B cell (primary cell): ENCODE results near the gene SLC32A1. TPM values are rescaled to one million over a fixed set of nuclear protein-coding genes. Genes with fewer than 3 reads are reported as not detected.

Source experiments
- ATAC-seq: fragments of 200-7000 bp; cut with Tn5 transposase; one replicate; pipeline ENCODE4 v1.10.0; 2021; ENCODE audit warnings: low read depth, mild to moderate bottlenecking, moderate number of reproducible peaks, moderate library complexity
- CTCF ChIA-PET: fragments of 350-600 bp; sonication (Branson Sonifier 250); formaldehyde crosslinking; loops from one replicate; lab custom pipeline; 2021; ENCODE audit warnings: antibody characterized with exemption, inconsistent platforms; lab: Charles Lee
- POLR2A ChIA-PET: fragments of 350-600 bp; sonication (Branson Sonifier 250); formaldehyde crosslinking; loops from one replicate; lab custom pipeline; 2021; ENCODE audit warnings: antibody characterized with exemption; lab: Charles Lee
- DNase-seq: peaks from one replicate; pipeline ENCODE4 v3.0.0; 2013
- H2AFZ ChIP-seq: 2 replicates; pipeline ENCODE4 v1.6.1; 2012; ENCODE audit warnings: mild to moderate bottlenecking, low read depth, low read length; ENCODE audit not compliant: insufficient read depth, poor library complexity, severe bottlenecking
- H3K27ac ChIP-seq, 2 donors: 1 replicate in 1 of 2; 2 replicates in 1 of 2; pipeline ENCODE4 v1.5.1; 2012 to 2013; ENCODE audit warnings: low read length in 2 of 2, mild to moderate bottlenecking in 2 of 2, moderate library complexity in 1 of 2
- H3K27me3 ChIP-seq, 4 experiments: fragments of 200-600 bp in 1 of 4; sonication (generic) in 1 of 4; replicated peaks in 1 of 4; 1 replicate in 2 of 4; 2 replicates in 2 of 4; pipeline versions ENCODE4 v1.6.1 to v1.7.0; 2013 to 2016; ENCODE audit warnings: low read length in 3 of 4, mild to moderate bottlenecking in 2 of 4, mixed read lengths in 1 of 4, moderate library complexity in 1 of 4; ENCODE audit not compliant: insufficient read depth in 4 of 4, control insufficient read depth in 3 of 4; ENCODE audit errors: control extremely low read depth in 1 of 4
- H3K36me3 ChIP-seq, 2 experiments: replicated peaks in 1 of 2; 1 replicate in 1 of 2; 2 replicates in 1 of 2; pipeline versions ENCODE4 v1.6.1 to v1.7.1; 2013; ENCODE audit warnings: low read length in 1 of 2; ENCODE audit not compliant: insufficient read depth in 2 of 2, control insufficient read depth in 1 of 2; ENCODE audit errors: control extremely low read depth in 1 of 2, extremely low read depth in 1 of 2
- H3K4me1 ChIP-seq, 2 donors: fragments of 200-600 bp in 1 of 2; sonication (generic) in 1 of 2; 1 replicate in 1 of 2; 2 replicates in 1 of 2; pipeline versions ENCODE4 v1.5.1 to v1.6.1; 2013 to 2017; ENCODE audit warnings: low read length in 2 of 2; ENCODE audit not compliant: control insufficient read depth in 2 of 2, insufficient read depth in 2 of 2
- H3K4me2 ChIP-seq: replicated peaks from 2 replicates; pipeline ENCODE3; 2012; ENCODE audit warnings: mild to moderate bottlenecking, low read depth, low read length; ENCODE audit not compliant: poor library complexity, severe bottlenecking
- H3K4me3 ChIP-seq, 5 experiments: fragments of 200-600 bp in 1 of 5; sonication (generic) in 1 of 5; 1 replicate in 3 of 5; 2 replicates in 2 of 5; pipeline versions ENCODE4 v1.5.1 to v1.7.0; 2011 to 2016; ENCODE audit warnings: low read length in 4 of 5, mild to moderate bottlenecking in 4 of 5, low read depth in 2 of 5, control low read depth in 1 of 5, moderate library complexity in 1 of 5; ENCODE audit not compliant: insufficient read depth in 1 of 5; ENCODE audit errors: control extremely low read depth in 1 of 5, extremely low read depth in 1 of 5
- H3K79me2 ChIP-seq: fragments of 200-600 bp; sonication (generic); one replicate; pipeline ENCODE4 v1.6.0; 2016; ENCODE audit warnings: low read length; ENCODE audit not compliant: control insufficient read depth, insufficient read depth
- H3K9ac ChIP-seq: fragments of 200-600 bp; sonication (generic); 2 replicates; pipeline ENCODE4 v1.6.1; 2017; ENCODE audit warnings: mild to moderate bottlenecking, low read length, moderate library complexity
- H3K9me3 ChIP-seq, 3 donors: one replicate each; pipeline versions ENCODE4 v1.6.1 to v1.7.1; 2013; ENCODE audit warnings: low read length in 2 of 3; ENCODE audit not compliant: control insufficient read depth in 2 of 3, insufficient read depth in 1 of 3; ENCODE audit errors: control extremely low read depth in 1 of 3
- H4K20me1 ChIP-seq: 2 replicates; pipeline ENCODE4 v1.6.0; 2012; ENCODE audit warnings: mild to moderate bottlenecking, low read length; ENCODE audit not compliant: insufficient read depth, control insufficient read depth, poor library complexity, severe bottlenecking
- H3K27ac Mint-ChIP-seq: one replicate; pipeline ENCODE4 v1.8.0; 2021; ENCODE audit warnings: mixed read lengths
- H3K27me3 Mint-ChIP-seq: one replicate; pipeline ENCODE4 v1.8.0; 2021; ENCODE audit warnings: mixed read lengths
- H3K4me1 Mint-ChIP-seq: one replicate; pipeline ENCODE4 v1.8.0; 2021; ENCODE audit warnings: mixed read lengths
- H3K4me3 Mint-ChIP-seq: one replicate; pipeline ENCODE4 v1.8.0; 2021; ENCODE audit warnings: mixed read lengths
- H3K9me3 Mint-ChIP-seq: one replicate; pipeline ENCODE4 v1.8.0; 2022; ENCODE audit warnings: mixed read lengths; ENCODE audit not compliant: insufficient read depth
- EZH2 ChIP-seq: IDR thresholded peaks from 2 replicates; pipeline ENCODE4 v1.6.1; 2012; ENCODE audit warnings: borderline replicate concordance, low read depth, mild to moderate bottlenecking, moderate library complexity, low read length; ENCODE audit not compliant: insufficient read depth, poor library complexity, severe bottlenecking
- WGBS: methylation state at CpG from one replicate; pipeline ENCODE4 v1.1.5; 2013; ENCODE audit warnings: missing lambda C conversion rate; ENCODE audit not compliant: insufficient coverage; 5-methylcytosine and 5-hydroxymethylcytosine counted together
- intact Hi-C: fragments of 100-400 bp; cut with micrococcal nuclease; formaldehyde crosslinking; loops from one replicate; pipeline ENCODE4 v1.10.0; 2022
- polyA plus RNA-seq: library from polyadenylated mRNA; depleted of rRNA; stranded (reverse); fragments of >200 nt; gene quantifications from 2 replicates; pipeline ENCODE4 v1.2.3, GENCODE V29; 2012
- total RNA-seq, 2 donors: library from RNA; stranded (reverse); fragments of 120-200 nt in 1 of 2; gene quantifications; 1 replicate in 1 of 2; 2 replicates in 1 of 2; pipeline versions ENCODE4 v1.2.3 to v1.2.4, GENCODE V29; 2013 to 2022
- TF ChIP-seq, protein P1 (sequence below): fragments of 200-600 bp; IDR thresholded peaks from one replicate; pipeline ENCODE4 v1.8.0; 2022; ENCODE audit warnings: antibody characterized with exemption, mild to moderate bottlenecking

SLC32A1 gene
- total and polyA plus RNA-seq, 2 donors (not counting 1 experiment from before 2014, with no cell fraction given) = not detected

DNA sequence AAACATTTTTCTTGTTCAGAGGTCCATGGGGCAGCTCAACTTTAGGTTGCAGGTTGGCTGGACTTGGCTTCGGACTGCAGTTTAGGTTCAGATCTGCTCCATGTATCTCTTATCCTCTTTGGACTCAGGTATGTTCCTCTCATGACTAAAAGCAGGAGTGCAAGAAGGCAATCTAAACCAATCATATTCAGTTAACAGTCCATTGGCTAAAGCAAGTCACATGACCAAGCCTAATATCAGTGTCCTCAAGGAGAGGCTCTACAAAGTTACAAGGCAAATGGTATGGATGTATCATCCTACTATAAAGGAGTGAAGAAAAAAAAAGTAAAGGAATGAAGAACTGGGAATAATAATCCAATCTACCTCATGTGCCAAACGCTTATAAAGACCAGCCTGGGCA, 21.5 kb downstream of the SLC32A1 start:
- no peak for TF ChIP-seq EZH2
- TF ChIP-seq, protein P1, sequence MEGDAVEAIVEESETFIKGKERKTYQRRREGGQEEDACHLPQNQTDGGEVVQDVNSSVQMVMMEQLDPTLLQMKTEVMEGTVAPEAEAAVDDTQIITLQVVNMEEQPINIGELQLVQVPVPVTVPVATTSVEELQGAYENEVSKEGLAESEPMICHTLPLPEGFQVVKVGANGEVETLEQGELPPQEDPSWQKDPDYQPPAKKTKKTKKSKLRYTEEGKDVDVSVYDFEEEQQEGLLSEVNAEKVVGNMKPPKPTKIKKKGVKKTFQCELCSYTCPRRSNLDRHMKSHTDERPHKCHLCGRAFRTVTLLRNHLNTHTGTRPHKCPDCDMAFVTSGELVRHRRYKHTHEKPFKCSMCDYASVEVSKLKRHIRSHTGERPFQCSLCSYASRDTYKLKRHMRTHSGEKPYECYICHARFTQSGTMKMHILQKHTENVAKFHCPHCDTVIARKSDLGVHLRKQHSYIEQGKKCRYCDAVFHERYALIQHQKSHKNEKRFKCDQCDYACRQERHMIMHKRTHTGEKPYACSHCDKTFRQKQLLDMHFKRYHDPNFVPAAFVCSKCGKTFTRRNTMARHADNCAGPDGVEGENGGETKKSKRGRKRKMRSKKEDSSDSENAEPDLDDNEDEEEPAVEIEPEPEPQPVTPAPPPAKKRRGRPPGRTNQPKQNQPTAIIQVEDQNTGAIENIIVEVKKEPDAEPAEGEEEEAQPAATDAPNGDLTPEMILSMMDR = no peak
- intact Hi-C loops = loop anchor here (5.0 to 10.0 kb wide), 3 partner anchors 147 to 1053 kb away; partner anchors contain the start of gene CTNNBL1
- peaks cover 21% of the 10 kb centered on the region for H3K4me1 Mint-ChIP-seq
- Histone ChIP-seq H3K27ac (no peak overlapping the region), H3K4me2 (no peak overlapping the region), H3K36me3 (no peaks in the 10 kb centered on the region), H2AFZ (no peak overlapping the region), H3K9me3 (no peaks in the 10 kb centered on the region), H3K79me2 (peaks cover 18% of the 10 kb centered on the region), H3K27me3 (peaks cover 0 to 24% (median 14%) of the 10 kb centered on the region in 4 experiments), H3K4me3 (no peak overlapping the region), H4K20me1 (no peaks in the 10 kb centered on the region), H3K4me1 (peaks cover 13 to 17% of the 10 kb centered on the region in 2 donors), H3K9ac (no peak overlapping the region)
- DNase-seq (no peak), ATAC-seq (no peak)
- peaks cover 26% of the 10 kb centered on the region for H3K27me3 Mint-ChIP-seq
- no peak overlapping the region for H3K4me3 Mint-ChIP-seq
- no CpG with 5 or more reads among the region's 2 CpGs for WGBS
- ChIA-PET POLR2A (no interaction called here), CTCF (no interaction called here)
- no peak overlapping the region for H3K27ac Mint-ChIP-seq
- H3K9me3 Mint-ChIP-seq = no peaks in the 10 kb centered on the region

DNA sequence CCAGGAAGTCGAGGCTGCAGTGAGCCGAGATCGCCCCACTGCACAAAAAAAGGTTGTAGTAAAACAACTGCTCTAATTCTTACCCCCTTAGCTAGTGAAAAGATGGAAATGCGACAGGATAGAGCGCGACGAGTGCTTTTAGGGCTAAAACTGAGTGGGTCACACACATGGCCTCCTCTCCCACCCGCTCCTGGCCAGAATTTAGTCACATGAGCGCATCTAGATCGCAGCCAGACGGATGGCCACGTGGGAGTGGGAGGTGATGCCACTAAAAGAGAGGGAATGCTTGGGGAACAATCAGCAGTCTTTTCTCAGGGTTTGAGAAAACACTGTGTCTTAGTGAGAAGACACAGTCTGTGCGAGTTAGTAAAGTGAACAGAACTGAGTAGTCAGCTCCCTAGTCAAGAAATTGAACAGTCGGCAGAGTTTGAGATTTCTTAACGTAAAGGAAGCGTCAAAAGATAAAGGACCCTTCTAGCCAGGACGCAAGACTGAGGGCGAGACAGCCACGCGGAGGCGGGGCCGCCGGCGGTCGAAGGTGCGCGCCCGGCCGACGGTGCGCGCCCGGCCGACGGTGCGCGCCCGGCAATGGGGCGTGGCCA, 23.3 kb downstream of the SLC32A1 start:
- H4K20me1 ChIP-seq = peaks cover 8% of the 10 kb centered on the region
- 3% methylated on average over 32 of the region's 39 CpGs for WGBS
- H3K27me3 ChIP-seq = peaks cover 0 to 6% (median 3%) of the 10 kb centered on the region in 4 experiments
- Mint-ChIP-seq H3K27me3 (peaks cover 8% of the 10 kb centered on the region), H3K4me3 (peak overlapping the region; percentile 97), H3K27ac (peak overlapping the region; percentile 99), H3K9me3 (no peaks in the 10 kb centered on the region), H3K4me1 (peaks cover 22% of the 10 kb centered on the region)
- H3K9me3 ChIP-seq = no peaks in the 10 kb centered on the region
- ChIA-PET POLR2A (interaction anchor here (0.7 to 1.4 kb wide), 5 partner anchors 14 to 127 kb away, joined by 3 to 7 read pairs (median 3); partner anchors contain the start of gene PPP1R16B), CTCF (interaction anchor here (0.7 to 7.9 kb wide), 10 partner anchors 9 to 312 kb away, joined by 3 to 102 read pairs (median 3); partner anchors contain the start of genes DHX35, PPP1R16B and SNHG17)
- H3K4me3 ChIP-seq = peak overlapping the region; percentile 18 to 79 (median 52)
- TF ChIP-seq, protein P1 = no peak
- no peak for TF ChIP-seq EZH2
- intact Hi-C loops = loop anchor here (1.0 to 10.0 kb wide), 8 partner anchors 17 to 1055 kb away; partner anchors contain the start of genes CTNNBL1, DHX35, FAM83D and PPP1R16B
- H3K9ac ChIP-seq = peak overlapping the region; percentile 91
- peak overlapping the region; percentile 32 to 91 for H3K27ac ChIP-seq
- peaks cover 30% of the 10 kb centered on the region for H3K79me2 ChIP-seq
- H2AFZ ChIP-seq = peak overlapping the region; percentile 98
- H3K4me1 ChIP-seq = peaks cover 13 to 17% of the 10 kb centered on the region in 2 donors
- peaks cover 0 to 9% of the 10 kb centered on the region in 2 experiments for H3K36me3 ChIP-seq
- peak overlapping the region; percentile 86 for H3K4me2 ChIP-seq
- DNase-seq = no peak
- ATAC-seq = no peak
